Esophagus muscularis mucosa (tissue), 4 donors: ENCODE data around the gene HSPB7. TPM values are rescaled to one million over a fixed set of nuclear protein-coding genes. Genes with fewer than 3 reads are reported as not detected.

Experiments
- DNase-seq: peaks from one replicate; pipeline ENCODE4 v3.0.0-alpha.2; 2017; ENCODE audit errors: extremely low spot score
- H3K27ac ChIP-seq, 4 donors: fragments of 200-600 bp; sonication (generic); replicated peaks in 1 of 4; 1 replicate in 3 of 4; 2 replicates in 1 of 4; pipeline ENCODE4 v1.5.1; 2016 to 2019; ENCODE audit warnings: mild to moderate bottlenecking in 1 of 4
- H3K27me3 ChIP-seq, 4 donors: fragments of 200-600 bp; sonication (generic); one replicate each; pipeline versions ENCODE4 v1.5.1 to v1.6.0; 2016 to 2019
- H3K36me3 ChIP-seq, 4 donors: fragments of 200-600 bp; sonication (generic); one replicate each; pipeline ENCODE4 v1.5.1; 2016 to 2019
- H3K4me1 ChIP-seq, 4 donors: fragments of 200-600 bp; sonication (generic); one replicate each; pipeline ENCODE4 v1.5.1; 2016 to 2019
- H3K4me3 ChIP-seq, 4 donors: fragments of 200-600 bp; sonication (generic); 1 replicate in 2 of 4; 2 replicates in 2 of 4; pipeline ENCODE4 v1.5.1; 2016 to 2019; ENCODE audit warnings: mild to moderate bottlenecking in 4 of 4, moderate library complexity in 1 of 4
- H3K9me3 ChIP-seq, 4 donors: fragments of 200-600 bp; sonication (generic); 1 replicate in 3 of 4; 2 replicates in 1 of 4; pipeline ENCODE4 v1.5.1; 2016 to 2019
- EP300 ChIP-seq: sonication (generic); formaldehyde crosslinking; IDR thresholded peaks from one replicate; pipeline ENCODE4 v1.6.1; 2017; ENCODE audit warnings: antibody characterized with exemption
- POLR2A ChIP-seq: fragments of 450-650 bp; IDR thresholded peaks from one replicate; pipeline ENCODE4 v1.6.1; 2017; ENCODE audit warnings: antibody characterized with exemption, moderate library complexity, mild to moderate bottlenecking, low read depth
- POLR2AphosphoS5 ChIP-seq, 2 donors: sonication (generic); formaldehyde crosslinking; IDR thresholded peaks; one replicate each; pipeline ENCODE4 v1.6.1; 2017; ENCODE audit warnings: antibody characterized with exemption in 2 of 2
- WGBS: methylation state at CpG from one replicate; pipeline ENCODE4 v1.1.5; 2018; 5-methylcytosine and 5-hydroxymethylcytosine counted together
- intact Hi-C: fragments of 100-400 bp; cut with DNase I; formaldehyde crosslinking; loops from one replicate; pipeline ENCODE4 v1.15.1; 2023
- total RNA-seq, 4 donors: library from RNA; depleted of rRNA; stranded (reverse); fragments of >200 nt; gene quantifications; one replicate each; pipeline versions ENCODE4 v1.1.0 to v1.2.1, GENCODE V29; 2016
- TF ChIP-seq, protein P1 (sequence below), 3 experiments: fragments of 200-600 bp in 2 of 3; fragments of 450-650 bp in 1 of 3; sonication (generic) in 2 of 3; IDR thresholded peaks; one replicate each; pipeline ENCODE4 v1.5.1; 2017 to 2019; ENCODE audit warnings: antibody characterized with exemption in 3 of 3, mild to moderate bottlenecking in 2 of 3, moderate library complexity in 1 of 3

Gene HSPB7
- total RNA-seq, 4 donors from 2014 or later = 111 to 408 (median 279) TPM

DNA sequence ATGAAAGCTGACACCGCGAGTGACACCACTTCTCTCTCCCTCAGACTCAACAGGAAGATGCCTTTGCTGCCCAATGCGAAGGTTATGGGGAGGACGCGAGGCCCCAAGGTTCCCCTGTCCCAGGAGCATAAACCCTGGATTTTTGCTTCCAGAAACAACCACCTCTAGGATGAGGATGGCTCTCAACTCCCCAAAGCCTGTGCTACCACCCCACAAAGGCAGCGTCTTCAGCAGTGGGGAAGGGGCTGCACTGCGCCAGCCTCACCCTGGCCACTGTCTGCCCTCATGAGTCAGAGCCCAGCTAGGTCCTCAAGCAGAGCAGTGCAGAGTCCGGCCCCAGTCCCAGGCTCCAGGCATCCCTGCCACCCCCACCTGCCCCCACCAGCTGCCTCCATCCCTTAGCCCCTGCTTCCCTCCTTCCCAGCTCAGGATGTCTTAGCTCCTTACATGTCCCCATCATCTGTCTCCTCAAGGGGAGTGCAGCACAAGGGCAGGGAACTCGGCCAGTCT lies 20.7 kb downstream of the HSPB7 start:
- intact Hi-C loops = no loop called here
- DNase-seq = no peak
- H3K9me3 ChIP-seq = no peaks in the 10 kb centered on the region
- H3K27ac ChIP-seq = no peak overlapping the region
- WGBS = 81% methylated on average over 6 of the region's 9 CpGs
- H3K4me3 ChIP-seq = no peak overlapping the region
- TF ChIP-seq POLR2AphosphoS5 (IDR thresholded peaks at IDR 0.05) (no peak), EP300 (no peak), POLR2A (no peak)
- TF ChIP-seq, protein P1, sequence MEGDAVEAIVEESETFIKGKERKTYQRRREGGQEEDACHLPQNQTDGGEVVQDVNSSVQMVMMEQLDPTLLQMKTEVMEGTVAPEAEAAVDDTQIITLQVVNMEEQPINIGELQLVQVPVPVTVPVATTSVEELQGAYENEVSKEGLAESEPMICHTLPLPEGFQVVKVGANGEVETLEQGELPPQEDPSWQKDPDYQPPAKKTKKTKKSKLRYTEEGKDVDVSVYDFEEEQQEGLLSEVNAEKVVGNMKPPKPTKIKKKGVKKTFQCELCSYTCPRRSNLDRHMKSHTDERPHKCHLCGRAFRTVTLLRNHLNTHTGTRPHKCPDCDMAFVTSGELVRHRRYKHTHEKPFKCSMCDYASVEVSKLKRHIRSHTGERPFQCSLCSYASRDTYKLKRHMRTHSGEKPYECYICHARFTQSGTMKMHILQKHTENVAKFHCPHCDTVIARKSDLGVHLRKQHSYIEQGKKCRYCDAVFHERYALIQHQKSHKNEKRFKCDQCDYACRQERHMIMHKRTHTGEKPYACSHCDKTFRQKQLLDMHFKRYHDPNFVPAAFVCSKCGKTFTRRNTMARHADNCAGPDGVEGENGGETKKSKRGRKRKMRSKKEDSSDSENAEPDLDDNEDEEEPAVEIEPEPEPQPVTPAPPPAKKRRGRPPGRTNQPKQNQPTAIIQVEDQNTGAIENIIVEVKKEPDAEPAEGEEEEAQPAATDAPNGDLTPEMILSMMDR (IDR thresholded peaks at IDR 0.05) = no peak
- peaks cover 0 to 30% (median 20%) of the 10 kb centered on the region in 4 donors for H3K4me1 ChIP-seq
- H3K27me3 ChIP-seq = no peaks in the 10 kb centered on the region
- H3K36me3 ChIP-seq = no peaks in the 10 kb centered on the region

DNA sequence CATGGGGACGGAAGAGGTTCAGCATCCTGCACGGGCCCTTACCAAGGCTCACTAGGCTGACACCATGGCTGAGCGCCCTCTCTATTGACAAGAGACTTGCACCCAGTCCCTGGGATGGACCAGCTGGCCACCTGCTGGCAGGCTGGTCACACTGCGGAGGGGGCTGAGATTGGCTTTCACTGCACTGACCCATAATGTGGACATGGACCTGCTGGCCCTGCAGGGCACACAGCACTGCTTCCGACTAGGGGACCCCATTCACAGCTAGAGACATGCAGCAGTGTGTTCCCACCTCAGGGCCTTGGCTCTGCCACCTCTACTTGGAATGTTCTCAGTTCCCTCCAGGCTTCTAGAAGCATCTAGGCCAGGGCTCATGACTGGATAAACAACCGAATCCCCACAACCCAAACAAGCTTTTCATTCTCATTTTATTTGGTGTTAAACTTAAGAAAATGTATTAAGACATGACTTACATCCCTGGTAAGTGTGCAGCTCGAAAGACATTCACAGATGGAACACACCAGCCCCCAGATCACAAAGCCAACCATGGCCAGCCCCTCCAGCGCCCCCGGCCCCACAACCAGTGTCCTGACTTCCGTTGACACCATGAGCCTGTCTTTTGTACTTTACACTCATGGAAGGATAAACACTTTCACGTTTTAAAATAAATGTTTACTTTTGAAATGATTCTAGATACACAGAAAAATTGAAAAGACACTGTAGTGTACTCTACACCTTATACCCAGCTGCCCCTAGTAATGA lies 23.1 kb downstream of the HSPB7 start:
- intact Hi-C loops = loop anchor here (2.0 to 5.0 kb wide), 2 partner anchors 180 to 202 kb away; no protein-coding TSS in a partner anchor
- no peaks in the 10 kb centered on the region for H3K9me3 ChIP-seq
- peak overlapping the region; percentile 20 to 59 (median 44) for H3K27ac ChIP-seq
- DNase-seq = no peak
- WGBS = 59% methylated on average over 11 of the region's 11 CpGs
- no peak overlapping the region for H3K4me3 ChIP-seq
- H3K4me1 ChIP-seq = peaks cover 0 to 36% (median 23%) of the 10 kb centered on the region in 4 donors
- H3K36me3 ChIP-seq = no peaks in the 10 kb centered on the region
- TF ChIP-seq, protein P1 (IDR thresholded peaks at IDR 0.05) = peak; percentile 90 to 96 (median 92)
- TF ChIP-seq POLR2A (no peak), EP300 (no peak), POLR2AphosphoS5 (IDR thresholded peaks at IDR 0.05) (peak in 1 of 2 donors; percentile 39)
- no peaks in the 10 kb centered on the region for H3K27me3 ChIP-seq

DNA sequence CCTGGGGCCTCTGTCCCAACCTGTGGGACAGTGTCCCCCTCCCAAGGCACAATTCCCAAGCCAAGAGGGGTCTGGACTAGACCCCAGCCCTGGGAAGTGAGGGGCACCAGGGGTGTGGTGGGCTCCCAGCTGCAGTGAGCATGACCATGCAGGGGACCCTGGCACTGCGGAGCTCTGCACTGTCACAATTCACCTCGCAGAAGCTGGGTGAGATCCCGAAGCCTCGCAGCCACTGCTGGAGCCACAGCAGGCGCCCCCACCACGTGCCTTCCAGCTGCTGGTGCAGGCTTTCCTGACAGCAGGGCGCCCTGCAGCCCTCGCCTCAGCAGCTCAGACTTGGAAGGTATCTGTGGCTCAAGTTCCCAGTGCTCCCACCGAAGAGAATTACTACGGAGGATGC lies 23.8 kb downstream of the HSPB7 start:
- H3K4me3 ChIP-seq = no peak overlapping the region
- H3K4me1 ChIP-seq = peaks cover 0 to 41% (median 27%) of the 10 kb centered on the region in 4 donors
- peak overlapping the region in 1 of 4 donors; percentile 47 for H3K27ac ChIP-seq
- TF ChIP-seq POLR2A = no peak
- no peak for TF ChIP-seq EP300
- TF ChIP-seq POLR2AphosphoS5 (IDR thresholded peaks at IDR 0.05) = no peak
- TF ChIP-seq, protein P1 (IDR thresholded peaks at IDR 0.05) = no peak
- H3K9me3 ChIP-seq = no peaks in the 10 kb centered on the region
- WGBS = no CpG with 5 or more reads among the region's 10 CpGs
- intact Hi-C loops = loop anchor here (2.0 to 5.0 kb wide), 2 partner anchors 179 to 202 kb away; no protein-coding TSS in a partner anchor
- DNase-seq = no peak
- no peaks in the 10 kb centered on the region for H3K36me3 ChIP-seq
- no peaks in the 10 kb centered on the region for H3K27me3 ChIP-seq

DNA sequence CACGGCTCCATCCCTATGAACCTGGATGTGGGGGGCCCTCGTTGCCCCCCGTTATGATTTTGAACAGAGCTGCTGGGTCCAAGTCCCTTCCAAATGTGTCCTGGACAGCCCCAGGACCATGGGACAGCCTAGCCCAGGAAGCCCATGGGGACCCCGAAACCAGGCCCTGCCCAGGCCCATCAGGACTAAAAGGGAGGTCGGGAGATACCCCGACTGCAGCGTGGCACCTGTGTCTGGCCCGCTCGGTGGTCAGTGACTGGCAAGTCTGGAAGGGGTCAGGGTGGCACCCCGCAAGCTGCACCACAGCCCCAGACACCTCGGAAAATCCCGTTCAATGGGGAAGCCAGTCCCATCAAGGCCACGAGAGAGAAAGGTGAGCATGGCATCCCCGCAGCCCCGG lies 24.2 kb downstream of the HSPB7 start:
- no peak overlapping the region for H3K27ac ChIP-seq
- no peak for TF ChIP-seq POLR2A
- TF ChIP-seq POLR2AphosphoS5 (IDR thresholded peaks at IDR 0.05) = no peak
- TF ChIP-seq, protein P1 (IDR thresholded peaks at IDR 0.05) = no peak
- TF ChIP-seq EP300 = no peak
- H3K36me3 ChIP-seq = no peaks in the 10 kb centered on the region
- WGBS = 86% methylated on average over 7 of the region's 15 CpGs
- peaks cover 0 to 41% (median 27%) of the 10 kb centered on the region in 4 donors for H3K4me1 ChIP-seq
- intact Hi-C loops = loop anchor here (2.0 to 5.0 kb wide), 2 partner anchors 179 to 201 kb away; no protein-coding TSS in a partner anchor
- no peaks in the 10 kb centered on the region for H3K9me3 ChIP-seq
- no peak overlapping the region for H3K4me3 ChIP-seq
- H3K27me3 ChIP-seq = no peaks in the 10 kb centered on the region
- DNase-seq = no peak
